ENCODE results near the gene PTGDS.

DNA sequence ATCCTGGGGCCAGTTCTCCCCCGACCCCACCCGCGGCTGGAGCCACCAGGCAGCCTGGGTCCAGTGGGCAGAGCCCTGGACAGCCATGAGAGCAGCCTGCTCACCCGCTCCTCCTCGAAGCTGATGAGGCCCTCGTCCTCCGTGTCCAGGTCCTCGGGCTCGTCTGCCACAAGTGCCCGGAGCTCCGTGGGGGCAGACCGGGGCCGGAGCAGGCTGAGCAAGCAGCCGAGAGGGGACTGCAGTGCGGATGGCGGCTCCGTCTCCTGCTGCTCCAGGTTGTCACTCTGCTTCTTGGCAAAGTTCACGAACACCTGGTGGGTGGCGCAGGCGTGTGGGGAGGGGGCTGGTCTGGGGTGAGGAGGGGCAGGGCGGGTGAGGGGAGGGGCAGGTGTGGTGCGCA is 31.0 kb downstream of the PTGDS start:
- TF ChIP-seq TAF1 (IDR thresholded peaks at IDR 0.05; ENCODE audit: borderline replicate concordance, low read depth, low read length) (no peak), POLR2A (IDR thresholded peaks at IDR 0.05; ENCODE audit: low read depth, low read length) (no peak), POLR2AphosphoS5 (IDR thresholded peaks at IDR 0.05; ENCODE audit: low read depth, low read length) (no peak)
